Renal cortex interstitium (tissue), 11 donors: ENCODE results near the gene CNNM4. TPM values are rescaled to one million over a fixed set of nuclear protein-coding genes. Genes with fewer than 3 reads are reported as not detected.
"Not testable (repeated sequence)": the region's sequence is repeated elsewhere in the genome, so short reads cannot be mapped to it uniquely, and the experiment has no call there.

Experiments used
- DNase-seq, 11 donors: peaks; one replicate each; pipeline ENCODE4 v3.0.0-alpha.2; 2013; ENCODE audit warnings: low read depth in 9 of 11, low spot score in 4 of 11; ENCODE audit errors: extremely low read depth in 1 of 11
- polyA plus RNA-seq, 3 donors: library from polyadenylated mRNA; unstranded; fragments of 120-200 nt; gene quantifications; one replicate each; pipeline ENCODE4 v1.2.1, GENCODE V29; 2013; ENCODE audit not compliant: insufficient read length in 3 of 3

The CNNM4 gene
- polyA plus RNA-seq, 3 donors, result 11.7 to 18.0 (median 12.3) TPM

GRCh38 chr2:96773922-96774321 lies 13.2 kb downstream of the CNNM4 start:
- DNase-seq, result no peak

GRCh38 chr2:96775160-96775559 lies 14.5 kb downstream of the CNNM4 start:
- no peak for DNase-seq

- DNase-seq, result no peak
Measured at GRCh38 chr2:96783388-96783787, 22.7 kb downstream of the CNNM4 start.

DNA sequence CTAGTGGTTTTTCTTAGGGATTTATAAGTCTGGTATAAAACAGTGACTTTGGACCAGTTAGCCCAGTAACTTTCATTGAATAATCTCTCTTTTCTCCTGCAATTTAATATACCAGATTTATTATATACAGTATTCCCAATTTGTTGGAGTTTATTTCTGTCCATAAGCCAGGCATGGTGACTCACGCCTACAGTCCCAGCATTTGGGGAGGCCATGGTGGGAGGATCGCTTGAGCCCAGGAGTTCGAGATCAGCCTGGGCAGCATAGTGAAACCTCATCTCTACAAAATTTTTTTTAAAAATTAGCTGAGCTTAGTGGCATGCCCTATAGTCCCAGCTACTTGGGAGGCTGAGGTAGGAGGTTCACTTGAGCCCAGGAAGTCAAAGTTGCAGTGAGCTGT lies 26.7 kb downstream of the CNNM4 start:
- DNase-seq, result no peak

DNA sequence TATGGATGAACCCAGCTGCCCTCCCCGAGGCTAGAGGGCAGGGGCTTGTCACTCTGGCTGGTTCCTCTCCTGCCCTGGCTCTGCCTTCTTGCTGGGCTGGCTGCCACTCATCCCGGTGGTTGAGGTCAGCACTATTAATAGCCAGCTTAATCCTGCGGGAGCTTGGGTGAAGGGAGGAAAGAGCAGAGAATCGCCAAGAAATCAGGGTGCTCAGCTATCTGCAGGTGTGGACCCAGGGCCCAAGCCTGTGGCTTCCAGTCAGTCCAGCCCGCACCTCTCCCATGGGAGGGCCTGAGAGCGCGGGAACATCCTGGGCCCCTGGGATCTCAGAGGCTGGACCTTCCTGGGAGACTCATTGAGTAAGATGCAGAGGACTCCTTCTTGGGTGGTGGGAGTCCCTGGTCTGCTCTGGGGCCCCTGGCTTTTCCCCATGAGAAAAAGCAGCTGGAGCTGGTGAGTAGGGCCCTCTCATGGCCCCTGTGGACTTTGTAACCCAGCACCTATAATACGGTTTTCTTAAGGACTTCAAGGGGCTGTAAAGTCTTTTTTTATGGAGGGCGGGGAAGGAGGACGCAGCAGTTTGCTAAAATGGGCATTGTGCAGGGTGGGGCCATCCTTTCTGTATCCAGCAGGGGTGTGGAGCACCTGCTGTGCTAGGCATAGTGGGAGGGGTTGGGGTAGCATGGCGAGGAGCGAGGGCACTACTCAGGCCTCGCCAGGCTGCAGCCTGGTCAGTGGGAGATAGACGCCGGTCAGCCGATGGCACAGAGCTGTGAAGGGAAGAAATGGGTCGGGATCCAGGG lies 27.9 kb downstream of the CNNM4 start:
- DNase-seq, result no peak

GRCh38 chr2:96789245-96789617 lies 28.5 kb downstream of the CNNM4 start:
- no peak for DNase-seq

DNA sequence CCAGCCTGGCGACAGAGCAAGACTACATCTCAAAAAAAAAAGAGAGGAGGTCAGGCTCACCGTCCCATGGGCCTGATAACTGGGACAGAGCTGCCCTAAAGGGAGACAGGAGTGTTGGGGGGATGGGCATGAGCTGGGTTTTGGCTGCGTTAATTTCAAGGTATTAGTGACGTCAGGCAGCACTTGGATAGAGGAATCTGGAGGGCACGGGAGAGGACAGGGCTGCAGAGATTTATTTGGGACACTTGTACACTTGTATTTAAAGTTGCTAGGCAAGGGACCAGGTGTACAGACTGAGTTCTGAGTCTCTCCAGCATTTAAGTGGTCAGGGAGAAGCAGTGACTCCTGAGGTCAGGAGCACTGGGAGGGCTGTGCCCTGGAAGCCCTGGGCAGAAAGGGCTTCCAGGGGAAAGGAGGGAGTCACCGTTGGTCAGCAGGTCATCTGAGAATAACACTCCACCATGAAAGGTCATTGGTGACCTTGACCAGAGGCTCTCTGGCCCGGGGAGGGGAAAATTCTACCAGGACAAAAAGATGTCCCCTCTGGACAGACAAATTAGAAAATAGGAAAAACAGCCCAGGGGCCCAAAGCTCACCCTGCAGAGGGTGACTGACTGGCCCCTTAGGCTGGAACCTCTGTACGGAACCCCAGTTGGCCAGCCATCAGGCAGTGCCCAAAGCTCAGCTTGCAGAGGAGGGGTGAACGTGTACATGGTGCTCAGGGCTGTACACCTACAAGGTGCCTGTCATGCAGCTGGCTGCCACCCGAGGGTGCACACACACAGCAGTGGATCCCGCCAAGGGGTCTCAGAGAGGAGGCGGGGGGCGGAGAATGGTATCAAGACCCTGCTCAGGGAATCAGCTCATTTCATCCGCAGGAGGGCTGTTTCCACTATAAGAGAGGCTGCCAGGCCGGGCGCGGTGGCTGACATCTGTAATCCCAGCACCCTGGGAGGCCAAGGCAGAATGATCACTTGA lies 32.4 kb downstream of the CNNM4 start:
- no peak for DNase-seq

GRCh38 chr2:96795076-96795475 lies 34.4 kb downstream of the CNNM4 start:
- no peak for DNase-seq

- not testable (repeated sequence) for DNase-seq
Measured at GRCh38 chr2:96796497-96796896, 35.8 kb downstream of the CNNM4 start.

GRCh38 chr2:96797066-96797625 lies 36.4 kb downstream of the CNNM4 start:
- no peak for DNase-seq

- DNase-seq, result no peak
Measured at GRCh38 chr2:96798733-96799622, 38.3 kb downstream of the CNNM4 start.

DNA sequence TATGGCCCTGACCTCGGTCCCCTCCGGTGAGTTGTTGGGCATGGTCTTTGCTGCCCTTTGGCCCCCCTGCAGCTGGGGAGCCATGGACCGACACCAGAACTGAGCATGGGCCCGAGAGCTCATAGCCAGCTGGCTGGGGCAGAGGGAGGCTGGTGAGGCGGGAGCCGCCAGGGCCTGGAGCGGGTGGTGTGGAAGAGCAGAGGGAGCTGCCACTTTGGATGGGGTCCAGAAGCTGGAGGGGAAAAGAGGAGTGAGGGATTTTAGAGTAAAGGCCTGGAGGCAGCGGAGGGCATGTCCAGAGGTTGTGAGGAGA lies 38.9 kb downstream of the CNNM4 start:
- no peak for DNase-seq

- no peak for DNase-seq
Measured at GRCh38 chr2:96800061-96801004, 39.6 kb downstream of the CNNM4 start.

DNA sequence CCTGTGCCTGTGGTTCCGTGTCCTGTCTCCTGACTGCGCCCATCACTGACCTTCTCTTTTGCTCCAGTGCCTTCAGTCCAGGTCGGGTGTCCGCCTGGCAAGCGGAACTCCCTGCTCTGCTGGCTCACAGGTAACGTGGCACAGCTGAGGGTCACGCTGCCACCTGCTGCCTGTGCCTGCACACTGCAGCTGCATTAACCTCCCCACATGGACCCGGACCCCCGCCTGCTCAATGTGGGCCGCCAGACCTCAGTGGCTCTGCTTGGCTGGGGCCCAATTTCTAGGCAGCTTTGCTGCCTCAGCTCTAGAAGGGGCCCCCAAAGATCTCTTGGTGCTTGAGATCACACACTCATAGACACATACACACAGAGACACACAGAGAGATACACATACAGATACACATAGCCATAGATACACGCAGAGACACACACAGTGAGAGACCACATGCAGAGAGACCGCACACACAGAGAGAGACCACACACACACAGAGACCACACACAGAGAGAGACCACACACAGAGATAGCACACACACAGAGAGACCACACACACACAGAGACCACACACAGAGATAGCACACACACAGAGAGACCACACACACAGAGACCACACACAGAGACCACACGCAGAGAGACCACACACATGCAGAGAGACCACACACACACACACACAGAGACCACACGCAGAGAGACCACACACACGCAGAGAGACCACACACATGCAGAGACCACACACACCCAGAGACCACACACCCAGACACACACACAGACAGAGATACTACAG lies 40.5 kb downstream of the CNNM4 start:
- DNase-seq, result peak in 4 of 11 donors; percentile 51 to 62 (median 56)

DNA sequence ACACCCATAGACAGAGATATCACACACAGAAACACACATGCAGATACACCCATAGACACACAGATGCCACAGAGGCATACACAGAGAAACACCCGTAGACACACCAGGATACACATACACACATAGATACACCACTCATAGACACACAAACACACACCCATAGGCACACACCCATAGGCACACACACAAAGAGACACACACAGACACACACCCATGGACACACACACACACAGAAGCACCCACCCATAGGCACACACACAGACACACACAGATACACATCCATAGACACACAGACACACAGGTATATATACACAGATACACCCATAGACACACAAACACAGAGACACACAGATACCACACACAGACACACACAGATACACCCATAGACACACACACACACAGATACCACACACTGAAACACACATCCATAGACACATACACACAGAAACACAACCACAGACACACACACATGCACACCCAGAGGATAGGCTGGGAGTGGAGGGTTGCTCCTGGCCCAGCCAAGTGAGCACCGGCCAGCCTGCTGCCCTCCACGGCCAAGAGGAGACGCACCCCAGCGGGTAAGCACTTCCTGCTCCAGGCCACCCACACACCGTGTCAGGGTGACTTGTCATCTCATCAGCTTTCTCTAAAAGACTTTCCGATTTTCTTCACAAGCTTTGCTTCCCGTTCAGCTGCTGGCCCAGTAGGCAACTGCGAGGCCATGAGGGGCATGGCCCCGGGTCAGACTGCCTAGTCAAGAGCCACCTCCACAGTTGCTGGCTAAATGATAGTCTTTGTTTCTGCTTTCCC lies 41.3 kb downstream of the CNNM4 start:
- no peak for DNase-seq

- no peak for DNase-seq
Measured at GRCh38 chr2:96802721-96803120, 42.0 kb downstream of the CNNM4 start.
